H54 (cell line): ENCODE data around the gene ATF7IP.

Source experiments
- DNase-seq: peaks from one replicate; pipeline ENCODE4 v3.0.0; 2011; ENCODE audit warnings: low spot score, mixed read lengths; ENCODE audit not compliant: insufficient read length
- FAIRE-seq: peaks from 3 replicates; lab custom pipeline; 2011; peaks lifted over from hg19 to GRCh38; lab: Jason Lieb, UNC
- POLR2A ChIP-seq: IDR thresholded peaks from 2 replicates; pipeline ENCODE4 v1.6.1; 2011; ENCODE audit warnings: low read depth, mild to moderate bottlenecking, low read length

Gene ATF7IP

GRCh38 chr12:14357486-14357885 is 8.0 kb upstream of the ATF7IP start:
- no peak for TF ChIP-seq POLR2A
- FAIRE-seq, result no peak
- no peak for DNase-seq

- DNase-seq (no peak), FAIRE-seq (no peak)
- no peak for TF ChIP-seq POLR2A
These were observed 3.1 kb upstream of the ATF7IP start for GRCh38 chr12:14362352-14362751.

GRCh38 chr12:14364583-14365271 is 755 bp upstream of the ATF7IP start:
- FAIRE-seq, result no peak
- TF ChIP-seq POLR2A, result no peak
- DNase-seq, result no peak

GRCh38 chr12:14366209-14367039 is 942 bp downstream of the ATF7IP start:
- FAIRE-seq (peak; percentile 43), DNase-seq (no peak)
- no peak for TF ChIP-seq POLR2A

- FAIRE-seq, result peak; percentile 38
These were observed 1.7 kb downstream of the ATF7IP start for GRCh38 chr12:14367040-14367661.

GRCh38 chr12:14369311-14369710 is 3.8 kb downstream of the ATF7IP start:
- no peak for FAIRE-seq
- no peak for DNase-seq
- TF ChIP-seq POLR2A, result no peak

More at GRCh38 chr12:14367040-14367661, 1.7 kb downstream of the ATF7IP start:
- TF ChIP-seq POLR2A, result no peak
- DNase-seq, result no peak

- FAIRE-seq (peak; percentile 90), DNase-seq (no peak)
- TF ChIP-seq POLR2A, result no peak
These were observed 7.7 kb downstream of the ATF7IP start for GRCh38 chr12:14373217-14373616.

GRCh38 chr12:14379508-14379907 is 14.0 kb downstream of the ATF7IP start:
- FAIRE-seq, result no peak

GRCh38 chr12:14384783-14385638 is 19.5 kb downstream of the ATF7IP start:
- FAIRE-seq (peak; percentile 94), DNase-seq (no peak)
- no peak; the same call in 1 of the 2 replicates for TF ChIP-seq POLR2A

More at GRCh38 chr12:14379508-14379907, 14.0 kb downstream of the ATF7IP start:
- no peak for TF ChIP-seq POLR2A
- DNase-seq, result no peak

GRCh38 chr12:14387219-14387871 is 21.9 kb downstream of the ATF7IP start:
- no peak for FAIRE-seq
- no peak for DNase-seq
- TF ChIP-seq POLR2A, result no peak

- FAIRE-seq, result no peak
- no peak for TF ChIP-seq POLR2A
- no peak for DNase-seq
These were observed 25.0 kb downstream of the ATF7IP start for GRCh38 chr12:14390449-14390848.

GRCh38 chr12:14390870-14391530 is 25.5 kb downstream of the ATF7IP start:
- FAIRE-seq, result peak; percentile 60
- no peak for DNase-seq
- no peak for TF ChIP-seq POLR2A
